ENCODE measurements around the gene TEAD1.

GRCh38 chr11:12698048-12698447 is 23.8 kb downstream of the TEAD1 start:
- TF ChIP-seq EZH2phosphoT487 (IDR thresholded peaks at IDR 0.05; ENCODE audit: low read length) (no peak), CTCF (IDR thresholded peaks at IDR 0.05; ENCODE audit: low read length) (no peak)
